Pulmonary artery endothelial cell (primary cell): ENCODE results near the gene PARD3. TPM values are rescaled to one million over a fixed set of nuclear protein-coding genes. Genes with fewer than 3 reads are reported as not detected.

Source experiments
- DNase-seq: peaks from one replicate; pipeline ENCODE4 v3.0.0-alpha.2; 2011; ENCODE audit warnings: low read depth, low spot score
- total RNA-seq: library from RNA; depleted of rRNA; stranded (reverse); fragments of >200 nt; gene quantifications from 2 replicates; pipeline ENCODE4 v1.2.3, GENCODE V29; 2014

PARD3 gene
- total RNA-seq, 1 donor from 2014 or later: 34.8 TPM

DNA sequence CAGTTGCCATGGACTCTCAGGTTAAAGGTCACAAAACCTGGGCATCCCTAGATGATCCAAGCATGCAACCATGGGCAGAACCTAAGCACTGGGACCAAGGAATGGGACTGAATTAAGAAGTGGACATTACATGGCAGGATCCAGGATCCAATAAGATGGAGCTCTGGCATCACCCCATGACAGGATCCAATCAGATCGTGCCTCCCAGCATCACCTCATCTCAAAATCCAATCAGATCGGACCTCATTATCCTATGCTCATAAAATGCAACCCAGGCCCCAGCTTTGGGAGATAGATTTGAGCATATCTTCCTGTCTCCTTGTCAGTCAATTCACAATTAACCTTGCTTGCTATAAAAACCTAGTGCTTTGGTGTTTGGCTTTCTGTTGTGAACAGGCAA, 616.1 kb downstream of the PARD3 start:
- DNase-seq: no peak

DNA sequence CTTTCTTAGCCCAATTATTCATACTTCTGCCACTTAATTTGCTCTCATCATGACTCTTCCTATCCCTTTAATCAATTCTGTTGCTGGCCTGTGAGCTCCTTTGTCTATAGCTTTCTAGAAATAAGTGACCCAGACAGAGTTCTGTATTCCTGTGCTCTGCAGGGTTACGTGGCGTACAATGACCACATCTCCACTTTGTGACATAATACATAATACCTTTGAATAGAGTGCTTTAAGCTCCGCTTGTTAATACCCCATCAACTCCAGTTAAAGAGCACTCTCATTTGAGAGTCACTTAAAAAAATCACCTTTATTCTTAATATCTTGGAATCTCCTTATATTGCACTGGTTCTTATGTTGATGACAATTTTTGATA, 619.0 kb downstream of the PARD3 start:
- DNase-seq: no peak

DNA sequence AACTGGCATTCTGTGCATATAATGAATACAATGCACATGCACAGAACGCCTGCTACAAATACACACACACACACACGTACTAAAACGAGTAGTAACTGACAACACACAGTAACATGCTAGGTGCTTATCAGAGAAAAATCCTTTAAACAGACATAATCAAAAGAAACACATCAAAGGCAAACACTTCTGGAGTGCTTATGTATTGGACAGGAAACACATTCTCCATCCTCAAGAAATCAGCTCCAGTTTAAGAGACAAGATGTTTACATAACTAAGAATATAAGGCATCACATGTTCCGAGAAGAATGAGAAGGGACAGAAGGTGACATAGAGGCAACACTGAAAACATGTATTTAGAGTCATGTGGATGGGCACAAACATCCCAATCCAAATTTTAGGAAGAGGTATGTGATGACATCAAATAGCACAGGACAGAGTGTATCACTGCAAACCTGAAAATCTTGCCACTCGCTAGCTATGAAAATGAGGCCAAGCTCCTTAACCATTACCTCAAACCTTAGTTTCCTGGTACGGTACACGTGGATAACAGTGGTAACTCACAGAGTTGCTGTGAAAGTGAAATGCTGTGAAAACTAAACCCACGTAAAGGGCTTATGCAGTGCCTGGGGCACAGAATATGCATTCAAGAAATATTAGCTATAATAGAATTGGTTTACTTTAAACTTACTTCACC, 619.6 kb downstream of the PARD3 start:
- no peak for DNase-seq

DNA sequence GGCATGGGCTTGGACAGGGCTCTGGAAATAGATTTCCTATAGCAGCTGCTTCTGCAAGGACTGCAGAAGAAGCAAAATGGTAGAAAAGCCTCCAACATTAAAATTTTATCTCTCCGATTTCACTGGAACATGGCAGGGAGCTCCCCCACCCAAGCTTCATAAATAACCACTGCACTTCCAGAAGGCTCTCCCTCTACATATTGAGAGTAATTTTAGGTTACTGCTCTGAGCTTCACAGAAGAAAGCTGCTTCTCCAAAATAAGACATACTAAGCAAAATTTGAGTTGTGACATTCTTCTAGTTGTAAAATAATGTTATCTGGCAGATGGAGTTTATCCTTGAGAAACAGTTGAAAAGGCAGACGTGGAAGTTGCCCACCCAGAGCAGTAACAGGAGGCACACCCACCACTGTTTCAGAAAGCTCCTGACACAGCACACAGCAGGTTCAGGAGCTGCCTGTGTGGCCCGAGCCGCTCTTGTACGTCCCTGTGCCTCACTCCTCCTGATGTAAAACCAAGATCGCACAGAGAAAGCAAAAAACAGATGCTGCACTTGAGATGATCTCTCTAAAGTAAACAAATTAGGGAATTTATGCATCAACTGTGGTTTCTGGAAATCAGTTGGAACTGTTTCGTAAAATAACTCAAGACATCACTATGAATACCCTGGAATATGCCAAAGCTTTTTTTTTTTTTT, 621.0 kb downstream of the PARD3 start:
- no peak for DNase-seq

DNA sequence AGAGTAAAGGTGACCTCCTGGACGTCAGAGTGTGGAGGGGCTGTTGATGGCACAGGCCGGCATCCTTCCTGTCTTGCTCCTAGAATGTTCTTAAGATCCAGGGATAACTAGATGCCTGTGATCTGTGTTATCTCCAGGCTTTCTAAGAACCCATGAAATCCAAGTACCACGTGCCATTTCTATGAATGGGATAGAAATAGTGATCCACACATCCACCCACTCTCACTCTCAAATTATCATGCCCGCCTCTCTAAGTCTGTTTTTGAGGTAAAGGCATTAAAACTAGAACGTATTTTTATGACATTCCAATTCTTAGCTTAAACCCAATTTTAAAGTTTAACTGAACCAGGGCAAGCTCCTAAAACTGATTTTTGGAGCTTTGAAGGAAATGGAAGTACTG, 622.5 kb downstream of the PARD3 start:
- DNase-seq: no peak

DNA sequence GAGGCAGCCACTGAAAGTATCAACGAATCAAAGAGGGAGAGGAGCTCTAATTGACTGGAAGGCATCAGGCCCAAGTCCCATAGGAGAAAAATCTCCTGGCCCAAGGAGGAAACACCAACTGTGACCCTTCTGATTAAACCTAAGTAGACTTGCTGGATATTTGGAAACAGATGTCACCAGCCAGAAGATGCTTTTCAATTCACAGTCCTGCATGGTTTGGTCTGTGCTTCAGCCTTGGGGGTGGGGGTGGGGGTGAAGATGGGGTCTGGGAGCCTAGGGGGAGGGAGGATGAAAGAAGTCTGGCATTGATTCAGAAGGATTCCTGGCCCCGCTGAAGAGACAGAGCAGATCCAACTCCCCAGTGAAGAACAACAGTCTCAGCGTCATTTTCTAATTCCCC, 623.7 kb downstream of the PARD3 start:
- no peak for DNase-seq

DNA sequence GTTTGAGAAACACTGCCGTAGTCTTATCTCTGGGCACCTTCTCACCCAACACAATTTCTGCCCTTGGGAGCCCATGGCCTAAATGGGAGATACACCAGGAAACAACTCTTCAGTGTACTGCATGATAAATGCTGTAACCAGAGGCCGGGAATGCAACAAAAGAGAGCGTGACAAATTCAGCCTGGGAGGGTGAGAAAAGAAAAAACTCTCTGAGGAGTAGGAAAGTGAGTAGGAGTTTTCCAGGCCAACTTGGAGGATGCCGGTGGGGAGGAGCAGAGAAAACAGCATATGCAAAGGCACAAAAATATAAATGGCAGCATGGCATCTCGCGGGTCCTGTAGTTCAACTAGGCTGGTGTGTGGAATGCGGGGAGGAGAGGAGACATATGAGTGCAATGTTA, 624.5 kb downstream of the PARD3 start:
- DNase-seq: no peak

DNA sequence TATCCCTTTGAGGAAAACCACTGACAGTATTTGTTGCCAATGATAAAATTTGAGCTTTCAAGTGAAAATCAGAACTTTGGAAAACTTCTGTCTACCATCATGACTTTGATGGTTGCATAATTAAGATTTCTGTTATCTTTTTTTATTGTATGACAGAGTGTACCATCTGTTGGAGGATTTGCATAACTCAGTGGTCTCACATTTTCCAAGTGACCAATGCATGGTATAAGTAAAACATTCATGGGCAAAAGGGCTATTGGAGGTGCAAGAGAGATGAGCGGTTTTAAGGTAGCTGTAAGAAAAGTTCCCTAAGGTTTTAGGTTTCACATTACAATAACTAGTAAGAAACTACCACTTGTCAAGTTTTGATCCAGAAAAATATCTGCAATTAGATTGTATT, 625.3 kb downstream of the PARD3 start:
- DNase-seq: no peak

DNA sequence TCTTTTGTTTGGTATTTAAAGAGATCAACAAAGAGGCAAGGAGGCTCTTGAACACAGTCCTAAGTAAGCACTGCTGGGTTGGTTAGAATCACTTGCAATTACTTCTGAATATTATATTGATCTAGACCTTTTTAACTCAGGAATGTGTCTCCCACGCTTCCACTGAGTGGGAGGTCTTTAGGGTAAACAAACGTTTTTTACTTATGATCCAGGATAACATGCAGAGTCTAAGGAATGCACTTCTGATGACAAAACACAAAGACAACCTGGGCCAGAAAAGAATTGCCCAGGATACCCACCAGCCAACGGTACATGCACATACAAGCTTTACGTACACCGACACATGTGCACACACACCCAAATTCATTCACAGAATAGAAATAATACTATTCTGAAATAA, 626.9 kb downstream of the PARD3 start:
- no peak for DNase-seq

DNA sequence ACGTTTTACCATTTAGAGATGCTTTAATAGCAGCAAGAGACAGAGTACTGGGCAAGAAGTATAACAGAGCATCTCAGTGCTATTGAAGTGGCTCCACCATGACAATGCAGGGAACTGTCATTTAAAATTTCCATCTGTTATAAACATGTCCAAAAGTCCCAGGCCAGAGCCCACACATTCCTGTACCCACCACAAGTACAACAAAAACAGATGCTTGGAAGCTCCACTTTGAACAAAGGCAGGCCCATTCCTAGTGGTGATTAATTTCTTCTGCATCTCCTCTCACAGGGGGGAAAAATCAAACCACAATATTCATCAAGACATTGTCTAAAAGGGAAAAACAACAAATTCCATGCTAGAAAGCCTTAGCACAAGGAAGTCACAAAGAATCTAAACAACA, 627.9 kb downstream of the PARD3 start:
- DNase-seq: no peak

DNA sequence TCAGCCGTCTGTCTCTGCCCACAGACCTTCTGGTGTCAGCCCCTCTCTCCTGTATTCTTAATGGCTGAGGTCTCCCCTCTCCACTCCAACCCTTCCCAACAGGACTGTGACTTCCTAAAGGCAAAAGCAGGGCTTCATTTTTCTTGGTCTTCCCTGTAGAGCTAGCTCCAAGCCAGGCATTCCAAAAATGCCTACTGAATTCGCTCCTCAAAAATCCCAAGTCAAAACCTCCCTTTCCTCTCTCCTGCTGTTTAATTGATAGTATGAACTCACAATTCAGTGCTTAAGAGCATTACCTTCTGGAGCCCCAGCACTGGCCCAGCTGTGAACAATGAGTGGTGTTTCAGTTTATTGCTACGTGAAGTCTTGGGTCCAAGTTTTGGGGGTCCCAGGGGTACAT, 628.4 kb downstream of the PARD3 start:
- DNase-seq: no peak

DNA sequence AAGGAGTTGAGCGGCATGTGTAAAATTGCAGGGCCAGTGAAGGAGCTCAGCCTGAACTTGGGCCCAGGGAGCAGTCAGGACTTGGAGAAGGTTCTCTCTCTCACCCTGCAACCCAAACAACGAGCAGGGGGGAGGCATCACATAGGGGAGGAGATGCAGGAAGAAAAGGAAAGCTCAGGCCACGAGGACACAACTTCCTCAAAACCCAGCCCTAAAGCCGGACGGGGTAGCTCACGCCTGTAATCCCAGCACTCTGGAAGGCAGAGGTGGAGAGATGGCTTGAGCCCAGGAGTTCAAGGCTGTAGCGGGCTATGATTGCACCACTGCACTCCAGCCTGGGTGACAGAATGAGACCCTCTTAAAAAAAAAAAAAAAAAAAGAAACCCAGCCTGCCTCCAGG, 629.1 kb downstream of the PARD3 start:
- no peak for DNase-seq

DNA sequence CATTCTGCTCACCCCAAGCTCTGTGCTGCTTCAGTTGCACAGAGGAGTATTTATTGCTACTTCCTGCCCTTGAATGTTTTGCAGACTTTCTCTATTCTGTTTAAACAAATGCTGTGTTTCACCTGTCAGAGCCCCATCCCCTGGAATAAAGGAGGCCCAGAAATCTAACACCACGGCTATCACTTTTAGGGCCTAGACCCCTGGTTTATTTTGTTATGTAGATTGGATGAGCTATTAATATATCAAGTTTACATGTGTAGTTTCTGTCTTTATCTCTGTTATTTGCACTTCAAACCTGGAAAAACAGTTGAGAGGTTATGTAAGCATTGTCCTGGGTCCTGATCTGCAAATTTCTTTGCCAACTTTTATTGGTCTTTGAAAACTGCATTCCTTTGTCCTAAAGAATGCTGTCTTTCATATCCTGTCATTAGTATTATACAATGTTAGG, 630.1 kb downstream of the PARD3 start:
- DNase-seq: peak; percentile 7

DNA sequence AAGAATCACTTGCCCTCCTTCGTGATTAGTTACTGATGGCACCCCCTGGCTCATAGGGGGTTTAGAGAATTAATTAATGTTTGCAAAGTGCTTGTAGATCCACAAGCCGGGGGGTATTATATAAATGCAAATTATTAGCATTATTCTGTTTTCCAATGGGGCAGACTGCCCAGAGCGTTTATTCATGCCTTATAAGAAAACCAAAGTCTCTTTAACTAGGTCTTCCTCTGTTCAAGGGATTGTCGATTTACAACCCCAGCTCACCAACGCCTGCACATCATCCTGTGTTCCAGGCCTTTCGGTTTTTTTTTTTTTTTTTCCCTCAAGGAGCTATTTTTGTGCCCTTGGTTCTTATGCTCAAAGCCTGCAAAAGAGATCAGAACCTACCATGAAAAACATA, 630.7 kb downstream of the PARD3 start:
- DNase-seq: no peak

DNA sequence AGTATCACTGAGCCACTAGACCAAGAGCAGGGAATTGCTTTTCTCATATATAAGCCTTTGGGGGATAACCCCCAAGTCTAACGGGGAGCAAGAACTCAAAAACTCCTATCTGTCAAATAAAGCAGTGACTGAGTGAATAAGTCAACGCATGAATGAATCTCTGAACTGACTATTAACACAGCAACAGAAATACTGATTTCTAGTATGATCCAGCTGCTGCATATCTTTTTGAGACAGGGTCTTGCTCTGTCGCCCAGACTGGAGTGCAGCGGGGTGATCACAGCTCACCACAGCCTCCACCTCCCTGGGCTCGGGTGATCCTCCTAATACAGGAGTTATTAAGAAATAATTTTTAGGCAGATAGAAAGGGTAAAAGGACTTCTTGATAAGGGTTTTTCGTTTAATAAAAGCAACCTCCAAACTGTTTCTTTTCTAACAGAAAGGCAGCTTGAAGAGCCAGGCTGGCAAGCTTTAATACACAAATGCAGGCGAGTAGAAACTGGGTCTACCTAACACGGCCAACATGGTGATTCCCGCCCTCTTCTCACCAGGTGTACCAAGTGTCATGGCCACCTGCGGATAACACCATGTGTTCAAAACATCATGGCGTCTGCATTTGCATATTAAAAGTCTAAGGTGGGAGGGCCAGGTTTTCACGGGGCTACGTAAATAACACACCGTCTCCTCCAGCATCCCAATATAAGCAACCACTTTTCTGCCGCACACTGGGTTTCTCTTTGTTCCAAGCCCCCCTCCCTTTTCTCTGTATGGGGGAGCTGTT, 631.9 kb downstream of the PARD3 start:
- no peak for DNase-seq

DNA sequence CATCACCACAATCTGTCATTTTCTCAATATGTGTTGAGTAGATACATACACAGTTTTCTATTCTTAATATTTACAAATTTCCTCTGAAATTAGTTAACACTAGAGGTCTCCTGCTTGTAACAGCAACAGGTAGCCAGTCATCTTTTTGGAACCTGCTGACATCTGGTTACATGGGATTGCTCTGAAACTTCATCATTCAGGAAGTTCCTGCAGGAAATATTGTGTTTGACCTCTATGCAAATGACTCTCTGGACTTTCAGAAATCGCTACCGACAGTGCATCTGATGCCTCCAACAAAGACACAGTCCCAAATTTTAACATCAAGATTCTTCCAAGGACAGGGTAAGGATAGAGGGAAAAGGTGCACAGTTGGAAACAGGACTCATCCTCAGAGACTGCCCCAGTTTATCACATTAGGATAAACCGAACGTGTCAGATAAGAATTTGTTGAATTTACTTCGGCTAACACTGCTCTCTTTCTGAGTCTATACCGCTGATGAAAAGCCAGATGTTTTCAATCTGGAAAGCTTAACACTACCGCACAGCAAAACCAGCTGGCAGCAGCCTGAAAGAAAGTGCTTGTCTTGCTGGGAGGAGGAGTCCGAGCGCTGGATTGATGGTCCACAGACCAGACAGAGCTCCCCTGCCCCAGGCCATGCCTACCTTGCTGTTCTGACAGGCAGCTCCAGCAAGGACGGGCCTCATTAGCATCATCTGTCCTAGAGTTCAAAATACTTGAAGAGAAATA, 633.4 kb downstream of the PARD3 start:
- no peak for DNase-seq

DNA sequence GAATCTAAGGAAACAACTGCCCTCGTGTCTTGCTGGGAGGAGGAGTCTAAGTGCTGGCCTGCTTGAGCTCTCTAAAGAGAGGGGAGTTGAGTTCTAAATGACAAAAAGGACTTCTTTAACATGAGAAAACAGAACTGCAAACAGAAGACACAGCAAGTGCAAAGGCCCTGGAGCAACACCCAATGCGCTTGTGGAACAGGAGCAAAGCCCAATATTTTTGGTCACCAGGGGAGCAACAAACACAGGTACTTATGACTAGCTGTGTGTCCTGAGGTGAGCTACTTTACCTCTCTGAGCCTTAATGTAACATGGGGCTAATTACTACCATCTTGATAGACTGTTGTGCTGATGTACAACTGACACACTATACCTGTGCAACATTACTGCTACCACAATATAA, 634.3 kb downstream of the PARD3 start:
- no peak for DNase-seq

DNA sequence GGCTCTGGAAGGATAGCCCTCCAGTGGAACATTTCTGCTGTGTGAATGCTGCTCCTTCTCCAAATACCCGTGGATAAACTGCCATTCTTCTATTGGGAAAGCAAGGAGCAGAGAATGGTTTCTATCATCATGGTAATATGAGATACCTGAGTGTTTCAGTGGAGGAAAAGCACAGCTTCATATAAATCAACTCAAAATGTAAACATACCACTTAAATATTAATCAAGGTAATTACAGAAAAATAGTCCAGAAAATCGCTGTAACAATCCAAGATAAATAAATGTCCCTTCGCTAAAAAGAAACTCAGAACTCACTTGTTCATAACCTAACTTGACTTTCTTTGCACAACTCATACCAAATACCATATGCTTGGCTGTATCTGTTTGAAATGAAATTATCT, 635.8 kb downstream of the PARD3 start:
- DNase-seq: no peak

DNA sequence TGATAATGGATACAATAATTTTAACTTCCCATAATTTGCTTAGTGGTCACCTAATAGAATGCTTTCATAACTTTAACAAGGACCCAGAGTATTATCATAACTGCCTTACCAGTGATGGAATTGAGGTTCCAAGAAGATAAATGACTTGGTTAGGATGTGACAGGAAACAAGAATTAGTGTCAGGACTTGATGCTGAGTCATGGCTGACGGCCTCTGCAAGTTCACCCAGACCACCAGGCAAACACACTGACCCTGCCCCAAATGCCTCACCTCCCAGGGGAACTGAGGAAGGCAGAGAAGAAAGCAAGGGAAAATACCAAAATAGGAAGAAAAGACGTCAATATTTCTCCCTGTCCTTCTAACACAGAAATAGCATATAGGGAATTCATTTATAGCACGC, 636.3 kb downstream of the PARD3 start:
- no peak for DNase-seq

DNA sequence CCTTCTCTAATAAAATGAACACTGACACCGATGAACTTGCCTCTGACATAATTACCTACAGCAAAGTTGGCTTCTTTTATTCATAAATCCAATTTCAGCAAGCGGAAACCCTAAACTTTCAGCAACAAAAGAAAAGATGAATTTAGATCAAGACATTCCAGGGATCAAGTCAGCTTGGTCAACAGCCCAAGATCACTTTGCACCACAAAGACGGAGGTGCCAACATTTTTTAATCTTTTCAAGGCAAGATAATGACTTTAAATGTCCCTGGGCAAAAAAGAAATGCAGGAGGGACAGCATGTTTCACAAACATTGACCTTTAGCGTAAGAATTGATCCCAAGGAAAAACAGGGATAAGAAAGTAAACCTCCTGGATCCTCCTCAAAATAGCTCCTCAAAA, 636.9 kb downstream of the PARD3 start:
- no peak for DNase-seq

DNA sequence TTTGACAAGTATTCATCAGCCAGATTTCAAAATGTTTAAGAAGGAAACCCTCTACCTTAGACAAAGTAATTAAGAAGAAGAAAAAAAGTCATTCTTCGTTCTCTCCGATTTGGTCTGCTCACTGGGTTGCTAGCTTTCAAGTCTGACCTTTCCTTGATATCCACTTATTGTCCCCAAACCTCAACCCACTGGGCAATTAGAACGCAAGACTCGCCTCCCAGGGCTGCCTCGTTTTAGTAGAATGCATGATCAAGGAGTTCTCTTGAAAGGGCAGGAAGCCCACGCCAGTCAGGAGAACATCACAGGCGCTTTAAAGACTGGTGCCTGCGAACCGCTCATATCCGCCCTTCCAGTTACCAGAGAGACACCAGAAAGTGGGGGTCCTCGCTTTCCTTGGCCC, 637.7 kb downstream of the PARD3 start:
- DNase-seq: no peak

DNA sequence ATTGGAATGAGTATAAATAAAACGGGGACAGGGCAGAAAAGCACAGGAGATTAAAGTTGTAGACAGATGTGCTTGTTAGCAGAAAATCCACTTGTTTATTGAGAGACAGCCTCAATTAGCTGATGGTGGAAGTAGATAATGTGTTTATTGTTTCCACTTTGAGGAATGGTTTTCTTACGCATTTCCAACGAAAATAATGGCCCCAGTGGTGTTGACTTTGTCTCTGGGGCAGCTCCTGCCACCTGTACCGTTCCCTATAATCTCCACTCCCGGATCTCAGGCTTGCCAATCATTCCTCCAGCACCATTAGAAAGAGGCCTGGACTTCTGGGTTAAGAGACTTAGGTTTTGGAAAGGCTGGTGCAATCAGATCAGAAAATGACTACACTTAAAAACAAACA, 638.7 kb downstream of the PARD3 start:
- DNase-seq: no peak
